HepG2 (cell line): Measurements from ENCODE around the gene LCE5A. TPM values are rescaled to one million over a fixed set of nuclear protein-coding genes. Genes with fewer than 3 reads are reported as not detected.

Experiments used
- ATAC-seq: fragments of 200-7000 bp; cut with Tn5 transposase; 3 replicates; pipeline ENCODE4 v1.9.1; 2020; ENCODE audit warnings: mild to moderate bottlenecking, moderate library complexity
- BruUV-seq: library from RNA; stranded (reverse); fragments of 400-500 nt; replicated peaks from 2 replicates; lab custom pipeline; 2021; lab: Mats Ljungman, UMichigan
- CTCF ChIA-PET: fragments of 300-600 bp; formaldehyde crosslinking; extraction: SDS; loops from one replicate; lab custom pipeline; 2021; ENCODE audit warnings: low total read pairs, inconsistent platforms, low intra/inter-chr PET ratio; lab: Yijun Ruan, JAX
- POLR2A ChIA-PET: fragments of 350-600 bp; sonication (Branson Sonifier 250); formaldehyde crosslinking; loops from one replicate; lab custom pipeline; 2020; ENCODE audit warnings: antibody characterized with exemption, inconsistent platforms; lab: Yijun Ruan, JAX
- DNase-seq: peaks from one replicate; pipeline ENCODE4 v3.0.0-alpha.2; 2015; ENCODE audit warnings: low spot score
- FAIRE-seq: peaks from 3 replicates; lab custom pipeline; 2011; peaks lifted over from hg19 to GRCh38; lab: Jason Lieb, UNC
- H2AFZ ChIP-seq: one replicate; pipeline ENCODE4 v1.6.1; 2011; ENCODE audit warnings: low read length, inconsistent platforms
- H3K27ac ChIP-seq: fragments of 300-600 bp; 3 replicates; pipeline ENCODE4 v1.8.0; 2011; ENCODE audit warnings: mixed run types, mild to moderate bottlenecking, mixed read lengths, low read length, inconsistent platforms; ENCODE audit not compliant: insufficient read depth; ENCODE audit errors: extremely low read length
- H3K27me3 ChIP-seq, 2 experiments: fragments of 200-600 bp in 1 of 2; 2 replicates in 1 of 2; 3 replicates in 1 of 2; pipeline versions ENCODE4 v1.6.0 to v1.8.0; 2011; ENCODE audit warnings: low read length in 2 of 2, mild to moderate bottlenecking in 2 of 2, moderate library complexity in 2 of 2, inconsistent platforms in 1 of 2; ENCODE audit not compliant: insufficient read depth in 2 of 2, control insufficient read depth in 1 of 2
- H3K36me3 ChIP-seq, 2 experiments: fragments of 200-600 bp in 1 of 2; replicated peaks in 1 of 2; 2 replicates in 1 of 2; 3 replicates in 1 of 2; pipeline versions ENCODE4 v1.5.1 to v1.8.0; 2011; ENCODE audit warnings: low read length in 2 of 2, inconsistent platforms in 1 of 2; ENCODE audit not compliant: insufficient read depth in 2 of 2, control insufficient read depth in 1 of 2
- H3K4me1 ChIP-seq: 2 replicates; pipeline ENCODE4 v1.5.1; 2012; ENCODE audit warnings: low read length, inconsistent platforms; ENCODE audit not compliant: insufficient read depth
- H3K4me2 ChIP-seq: 2 replicates; pipeline ENCODE4 v1.6.0; 2011; ENCODE audit warnings: low read depth, low read length, inconsistent platforms
- H3K4me3 ChIP-seq, 3 experiments: fragments of 200-600 bp in 1 of 3; sonication (generic), shearing (Covaris generic) in 1 of 3; replicated peaks in 1 of 3; 2 replicates each; pipeline ENCODE4 v1.5.1; 2011 to 2016; ENCODE audit warnings: low read length in 3 of 3, inconsistent platforms in 2 of 3, low read depth in 2 of 3, mild to moderate bottlenecking in 2 of 3, control low read depth in 1 of 3, mixed read lengths in 1 of 3; ENCODE audit not compliant: insufficient read depth in 1 of 3
- H3K79me2 ChIP-seq: one replicate; pipeline ENCODE4 v1.6.1; 2011; ENCODE audit warnings: low read length, inconsistent platforms; ENCODE audit not compliant: insufficient read depth
- H3K9ac ChIP-seq: 2 replicates; pipeline ENCODE4 v1.6.0; 2011; ENCODE audit warnings: mild to moderate bottlenecking, low read depth, low read length, inconsistent platforms; ENCODE audit not compliant: insufficient read depth
- H3K9me3 ChIP-seq: 2 replicates; pipeline ENCODE4 v1.5.1; 2012; ENCODE audit warnings: mild to moderate bottlenecking, low read length
- H4K20me1 ChIP-seq: 2 replicates; pipeline ENCODE4 v1.6.0; 2011; ENCODE audit warnings: inconsistent platforms, mild to moderate bottlenecking, low read length, moderate library complexity; ENCODE audit not compliant: insufficient read depth
- ATM ChIP-seq: fragments of 450-650 bp; IDR thresholded peaks from 2 replicates; pipeline ENCODE4 v1.7.1; 2017; ENCODE audit warnings: mild to moderate bottlenecking, borderline replicate concordance
- CERS6 ChIP-seq: sonication (generic); formaldehyde crosslinking; IDR thresholded peaks from 2 replicates; pipeline ENCODE4 v1.5.0; 2020; ENCODE audit warnings: missing genetic modification reagents
- LCORL ChIP-seq, 2 experiments: fragments of 450-650 bp in 1 of 2; sonication (generic) in 1 of 2; formaldehyde crosslinking in 1 of 2; IDR thresholded peaks; 2 replicates each; pipeline versions ENCODE4 v1.5.0 to v1.6.1; 2017 to 2020; ENCODE audit warnings: antibody characterized with exemption in 1 of 2, missing genetic modification reagents in 1 of 2
- MNT ChIP-seq: fragments of 450-650 bp; IDR thresholded peaks from 2 replicates; pipeline ENCODE4 v1.6.1; 2016
- NFIB ChIP-seq: sonication (generic); formaldehyde crosslinking; IDR thresholded peaks from 2 replicates; pipeline ENCODE4 v1.9.0; 2021; ENCODE audit warnings: missing genetic modification reagents, mild to moderate bottlenecking, borderline replicate concordance
- POLR2G ChIP-seq: fragments of 200-400 bp; formaldehyde crosslinking; IDR thresholded peaks from 2 replicates; pipeline ENCODE4 v1.6.1; 2018; ENCODE audit warnings: mild to moderate bottlenecking, low read depth, low read length, moderate library complexity
- RFX1 ChIP-seq: fragments of 450-650 bp; IDR thresholded peaks from 2 replicates; pipeline ENCODE4 v1.6.1; 2017
- SPEN ChIP-seq: sonication (generic); formaldehyde crosslinking; IDR thresholded peaks from 2 replicates; pipeline ENCODE4 v1.5.1; 2020; ENCODE audit warnings: low read depth, mild to moderate bottlenecking, missing genetic modification reagents
- ZFP82 ChIP-seq: sonication (generic); formaldehyde crosslinking; IDR thresholded peaks from 2 replicates; pipeline ENCODE4 v1.5.1; 2020; ENCODE audit warnings: mild to moderate bottlenecking, missing genetic modification reagents, borderline replicate concordance
- ZSCAN12 ChIP-seq: sonication (generic); formaldehyde crosslinking; IDR thresholded peaks from 2 replicates; pipeline ENCODE4 v1.9.0; 2021; ENCODE audit warnings: mild to moderate bottlenecking, missing genetic modification reagents
- WGBS: methylation state at CpG from one replicate; pipeline ENCODE4 v1.1.6; 2017; ENCODE audit warnings: low lambda C conversion rate; 5-methylcytosine and 5-hydroxymethylcytosine counted together
- in situ Hi-C: cut with HindIII; loops from 2 replicates; pipeline ENCODE4 v1.10.0; 2017; ENCODE audit warnings: low pct_unique_long_range_greater_than_20kb; ENCODE audit not compliant: extremely low pct_ligation_motif_present
- intact Hi-C: fragments of 100-400 bp; cut with micrococcal nuclease; formaldehyde crosslinking; loops from one replicate; pipeline ENCODE4 v1.10.0; 2022; ENCODE audit not compliant: unreplicated experiment
- polyA plus RNA-seq, 8 experiments: library from polyadenylated mRNA; depleted of rRNA in 3 of 8; stranded (reverse) in 7 of 8; unstranded in 1 of 8; fragments of >200 nt; fragmentation: Illumina TruSeq in 4 of 8; extraction: Trizol in 4 of 8; gene quantifications; 2 replicates each; pipeline versions ENCODE4 v1.2.1 to v1.2.3, GENCODE V29; 2011 to 2016; ENCODE audit warnings: low read depth in 4 of 8, missing spikeins in 1 of 8, mixed read lengths in 1 of 8; ENCODE audit not compliant: insufficient read depth in 1 of 8
- total RNA-seq, 5 experiments: library from RNA; depleted of rRNA; stranded (reverse); fragments of >200 nt; fragmentation: Illumina TruSeq; extraction: Trizol; gene quantifications; 2 replicates each; pipeline ENCODE4 v1.2.3, GENCODE V29; 2016; ENCODE audit warnings: low read depth in 1 of 5
- TF ChIP-seq, protein P1 (sequence below): IDR thresholded peaks from 2 replicates; pipeline ENCODE4 v1.6.1; 2012; ENCODE audit warnings: low read depth, low read length, improper control_type of control experiment
- TF ChIP-seq, protein P2 (sequence below): IDR thresholded peaks from 2 replicates; pipeline ENCODE4 v1.6.1; 2016; ENCODE audit warnings: control low read depth
- TF ChIP-seq, protein P3 (sequence below): sonication (generic); formaldehyde crosslinking; IDR thresholded peaks from 2 replicates; pipeline ENCODE4 v1.4.0; 2020; ENCODE audit warnings: missing genetic modification reagents
- TF ChIP-seq, protein P4 (sequence below): IDR thresholded peaks from 2 replicates; pipeline ENCODE4 v1.6.1; 2016; ENCODE audit warnings: missing genetic modification reagents, missing compliant biosample characterization

Gene LCE5A
- total and polyA plus RNA-seq, 2 of the 13 experiments (the other 11 are each of a cell fraction or from before 2014, with no cell fraction given): not detected

DNA sequence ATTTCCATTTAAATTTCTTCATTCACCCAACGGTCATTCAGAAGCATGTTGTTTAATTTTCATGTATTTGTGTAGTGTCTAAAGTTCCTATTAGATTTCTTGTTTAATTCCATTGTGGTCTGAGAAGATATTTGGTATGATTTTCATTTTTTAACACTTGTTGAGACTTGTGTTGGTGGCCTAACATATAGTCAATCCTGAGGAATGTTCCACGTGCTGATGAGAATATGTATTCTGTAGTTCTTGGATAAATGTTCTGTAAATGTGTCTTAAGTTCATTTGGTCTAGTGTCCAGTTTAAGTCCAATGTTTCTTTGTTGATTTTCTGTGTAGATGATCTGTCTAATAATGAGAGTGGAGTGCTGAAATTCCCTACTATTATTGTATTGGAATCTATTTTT is 22.7 kb upstream of the LCE5A start:
- H3K9me3 ChIP-seq: no peaks in the 10 kb centered on the region
- ChIA-PET CTCF (no interaction called here), POLR2A (no interaction called here)
- H3K27me3 ChIP-seq: no peaks in the 10 kb centered on the region
- FAIRE-seq (no peak), ATAC-seq (no peak), DNase-seq (no peak)
- intact Hi-C loops: no loop called here
- H3K4me3 ChIP-seq: no peak overlapping the region
- H3K36me3 ChIP-seq: no peaks in the 10 kb centered on the region
- no peak overlapping the region for H3K27ac ChIP-seq
- BruUV-seq: no TSS peak
- H3K9ac ChIP-seq: no peak overlapping the region
- H3K4me2 ChIP-seq: no peak overlapping the region
- no peaks in the 10 kb centered on the region for H4K20me1 ChIP-seq
- in situ Hi-C loops: no loop called here
- H3K79me2 ChIP-seq: no peaks in the 10 kb centered on the region
- WGBS: 0% methylated on average over 2 of the region's 2 CpGs
- H2AFZ ChIP-seq: no peak overlapping the region
- H3K4me1 ChIP-seq: no peaks in the 10 kb centered on the region
- TF ChIP-seq LCORL (IDR thresholded peaks at IDR 0.05) (no peak), LCORL (CRISPR knock-in tag; IDR thresholded peaks at IDR 0.05) (no peak), NFIB (CRISPR knock-in tag) (no peak), CERS6 (CRISPR knock-in tag) (no peak), SPEN (CRISPR knock-in tag) (no peak), ZFP82 (CRISPR knock-in tag) (no peak), MNT (no peak), POLR2G (no peak), ZSCAN12 (CRISPR knock-in tag) (no peak), ATM (no peak), RFX1 (no peak)
- TF ChIP-seq, protein P1, sequence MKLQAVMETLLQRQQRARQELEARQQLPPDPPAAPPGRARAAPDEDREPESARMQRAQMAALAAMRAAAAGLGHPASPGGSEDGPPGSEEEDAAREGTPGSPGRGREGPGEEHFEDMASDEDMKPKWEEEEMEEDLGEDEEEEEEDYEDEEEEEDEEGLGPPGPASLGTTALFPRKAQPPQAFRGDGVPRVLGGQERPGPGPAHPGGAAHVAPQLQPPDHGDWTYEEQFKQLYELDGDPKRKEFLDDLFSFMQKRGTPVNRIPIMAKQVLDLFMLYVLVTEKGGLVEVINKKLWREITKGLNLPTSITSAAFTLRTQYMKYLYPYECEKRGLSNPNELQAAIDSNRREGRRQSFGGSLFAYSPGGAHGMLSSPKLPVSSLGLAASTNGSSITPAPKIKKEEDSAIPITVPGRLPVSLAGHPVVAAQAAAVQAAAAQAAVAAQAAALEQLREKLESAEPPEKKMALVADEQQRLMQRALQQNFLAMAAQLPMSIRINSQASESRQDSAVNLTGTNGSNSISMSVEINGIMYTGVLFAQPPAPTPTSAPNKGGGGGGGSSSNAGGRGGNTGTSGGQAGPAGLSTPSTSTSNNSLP: no peak
- TF ChIP-seq, protein P2, sequence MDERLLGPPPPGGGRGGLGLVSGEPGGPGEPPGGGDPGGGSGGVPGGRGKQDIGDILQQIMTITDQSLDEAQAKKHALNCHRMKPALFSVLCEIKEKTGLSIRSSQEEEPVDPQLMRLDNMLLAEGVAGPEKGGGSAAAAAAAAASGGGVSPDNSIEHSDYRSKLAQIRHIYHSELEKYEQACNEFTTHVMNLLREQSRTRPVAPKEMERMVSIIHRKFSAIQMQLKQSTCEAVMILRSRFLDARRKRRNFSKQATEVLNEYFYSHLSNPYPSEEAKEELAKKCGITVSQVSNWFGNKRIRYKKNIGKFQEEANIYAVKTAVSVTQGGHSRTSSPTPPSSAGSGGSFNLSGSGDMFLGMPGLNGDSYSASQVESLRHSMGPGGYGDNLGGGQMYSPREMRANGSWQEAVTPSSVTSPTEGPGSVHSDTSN (CRISPR knock-in tag): no peak
- TF ChIP-seq, protein P3, sequence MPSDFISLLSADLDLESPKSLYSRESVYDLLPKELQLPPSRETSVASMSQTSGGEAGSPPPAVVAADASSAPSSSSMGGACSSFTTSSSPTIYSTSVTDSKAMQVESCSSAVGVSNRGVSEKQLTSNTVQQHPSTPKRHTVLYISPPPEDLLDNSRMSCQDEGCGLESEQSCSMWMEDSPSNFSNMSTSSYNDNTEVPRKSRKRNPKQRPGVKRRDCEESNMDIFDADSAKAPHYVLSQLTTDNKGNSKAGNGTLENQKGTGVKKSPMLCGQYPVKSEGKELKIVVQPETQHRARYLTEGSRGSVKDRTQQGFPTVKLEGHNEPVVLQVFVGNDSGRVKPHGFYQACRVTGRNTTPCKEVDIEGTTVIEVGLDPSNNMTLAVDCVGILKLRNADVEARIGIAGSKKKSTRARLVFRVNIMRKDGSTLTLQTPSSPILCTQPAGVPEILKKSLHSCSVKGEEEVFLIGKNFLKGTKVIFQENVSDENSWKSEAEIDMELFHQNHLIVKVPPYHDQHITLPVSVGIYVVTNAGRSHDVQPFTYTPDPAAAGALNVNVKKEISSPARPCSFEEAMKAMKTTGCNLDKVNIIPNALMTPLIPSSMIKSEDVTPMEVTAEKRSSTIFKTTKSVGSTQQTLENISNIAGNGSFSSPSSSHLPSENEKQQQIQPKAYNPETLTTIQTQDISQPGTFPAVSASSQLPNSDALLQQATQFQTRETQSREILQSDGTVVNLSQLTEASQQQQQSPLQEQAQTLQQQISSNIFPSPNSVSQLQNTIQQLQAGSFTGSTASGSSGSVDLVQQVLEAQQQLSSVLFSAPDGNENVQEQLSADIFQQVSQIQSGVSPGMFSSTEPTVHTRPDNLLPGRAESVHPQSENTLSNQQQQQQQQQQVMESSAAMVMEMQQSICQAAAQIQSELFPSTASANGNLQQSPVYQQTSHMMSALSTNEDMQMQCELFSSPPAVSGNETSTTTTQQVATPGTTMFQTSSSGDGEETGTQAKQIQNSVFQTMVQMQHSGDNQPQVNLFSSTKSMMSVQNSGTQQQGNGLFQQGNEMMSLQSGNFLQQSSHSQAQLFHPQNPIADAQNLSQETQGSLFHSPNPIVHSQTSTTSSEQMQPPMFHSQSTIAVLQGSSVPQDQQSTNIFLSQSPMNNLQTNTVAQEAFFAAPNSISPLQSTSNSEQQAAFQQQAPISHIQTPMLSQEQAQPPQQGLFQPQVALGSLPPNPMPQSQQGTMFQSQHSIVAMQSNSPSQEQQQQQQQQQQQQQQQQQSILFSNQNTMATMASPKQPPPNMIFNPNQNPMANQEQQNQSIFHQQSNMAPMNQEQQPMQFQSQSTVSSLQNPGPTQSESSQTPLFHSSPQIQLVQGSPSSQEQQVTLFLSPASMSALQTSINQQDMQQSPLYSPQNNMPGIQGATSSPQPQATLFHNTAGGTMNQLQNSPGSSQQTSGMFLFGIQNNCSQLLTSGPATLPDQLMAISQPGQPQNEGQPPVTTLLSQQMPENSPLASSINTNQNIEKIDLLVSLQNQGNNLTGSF (CRISPR knock-in tag): no peak
- TF ChIP-seq, protein P4, sequence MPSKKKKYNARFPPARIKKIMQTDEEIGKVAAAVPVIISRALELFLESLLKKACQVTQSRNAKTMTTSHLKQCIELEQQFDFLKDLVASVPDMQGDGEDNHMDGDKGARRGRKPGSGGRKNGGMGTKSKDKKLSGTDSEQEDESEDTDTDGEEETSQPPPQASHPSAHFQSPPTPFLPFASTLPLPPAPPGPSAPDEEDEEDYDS: no peak
